AG09309 (cell line): ENCODE measurements around the gene GHSR.
A peak's percentile ranks its signal among the peaks of the same experiment; 100 is the strongest.

Experiments used
- DNase-seq: peaks from one replicate; pipeline ENCODE4 v3.0.0-alpha.2; 2010; ENCODE audit warnings: low read depth
- H3K4me3 ChIP-seq: 2 replicates; pipeline ENCODE4 v1.5.1; 2011; ENCODE audit warnings: mild to moderate bottlenecking, low read depth, low read length, moderate library complexity; ENCODE audit not compliant: control insufficient read depth
- CTCF ChIP-seq: IDR thresholded peaks from 2 replicates; pipeline ENCODE4 v1.5.1; 2011; ENCODE audit warnings: mild to moderate bottlenecking, low read depth, low read length, inconsistent platforms; ENCODE audit not compliant: insufficient read depth, control insufficient read depth; ENCODE audit errors: missing control alignments

Gene GHSR

GRCh38 chr3:172470588-172470987, 22.3 kb upstream of the GHSR start:
- H3K4me3 ChIP-seq, result no peak overlapping the region
- no peak for DNase-seq
- TF ChIP-seq CTCF, result no peak

DNA sequence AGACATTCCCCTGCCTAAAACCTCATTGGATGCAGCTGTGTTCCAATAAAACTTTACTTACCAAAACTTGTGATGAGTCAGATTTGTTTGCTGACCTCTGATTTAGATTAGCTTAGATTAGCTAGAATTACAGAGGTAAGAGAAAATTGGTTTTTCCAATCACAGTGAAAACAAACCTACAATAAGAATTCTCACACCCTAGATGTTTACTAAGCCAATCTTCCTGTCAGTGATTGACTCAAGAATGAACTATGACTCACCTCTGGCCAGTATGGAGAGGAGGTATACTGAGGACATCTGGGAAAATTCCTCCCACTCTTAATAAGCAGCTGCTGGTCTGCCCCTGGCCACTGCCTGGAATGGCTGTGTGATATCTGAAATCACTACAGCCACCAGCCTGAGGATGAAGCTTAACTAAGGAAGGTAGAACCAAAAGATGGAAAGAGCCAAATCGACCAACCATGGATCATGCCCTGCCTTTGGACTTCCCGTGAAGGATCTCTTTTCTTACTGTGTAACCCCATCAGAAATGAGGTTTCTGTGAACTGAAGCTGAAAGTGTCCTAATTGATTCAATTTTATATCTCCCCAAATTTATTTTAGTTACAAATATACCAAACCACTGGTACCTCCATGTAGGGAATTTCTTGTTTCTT, 19.0 kb upstream of the GHSR start:
- TF ChIP-seq CTCF, result no peak
- peak; percentile 5 for DNase-seq
- no peak overlapping the region for H3K4me3 ChIP-seq

GRCh38 chr3:172466553-172467130, 18.4 kb upstream of the GHSR start:
- TF ChIP-seq CTCF, result no peak
- no peak for DNase-seq
- H3K4me3 ChIP-seq, result no peak overlapping the region

DNA sequence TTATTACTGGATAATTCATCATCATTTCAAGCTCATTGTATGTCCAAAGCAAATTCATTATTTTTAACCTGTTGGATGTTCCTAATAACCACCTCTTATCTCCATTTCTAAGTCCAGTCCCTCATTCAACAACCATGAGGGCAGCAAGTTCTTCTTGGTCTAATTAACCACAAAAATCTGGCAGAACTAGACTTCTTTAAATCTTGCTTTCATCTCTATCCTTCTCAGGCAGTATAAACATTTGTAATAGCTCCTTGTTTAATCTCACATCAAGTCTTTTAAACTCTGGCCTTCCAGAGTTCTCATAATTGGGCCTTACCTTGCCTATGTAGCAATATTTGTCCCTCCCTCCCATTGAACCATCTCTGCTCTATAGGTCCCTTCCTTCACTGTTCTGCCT, 17.0 kb upstream of the GHSR start:
- no peak for TF ChIP-seq CTCF
- DNase-seq, result no peak

DNA sequence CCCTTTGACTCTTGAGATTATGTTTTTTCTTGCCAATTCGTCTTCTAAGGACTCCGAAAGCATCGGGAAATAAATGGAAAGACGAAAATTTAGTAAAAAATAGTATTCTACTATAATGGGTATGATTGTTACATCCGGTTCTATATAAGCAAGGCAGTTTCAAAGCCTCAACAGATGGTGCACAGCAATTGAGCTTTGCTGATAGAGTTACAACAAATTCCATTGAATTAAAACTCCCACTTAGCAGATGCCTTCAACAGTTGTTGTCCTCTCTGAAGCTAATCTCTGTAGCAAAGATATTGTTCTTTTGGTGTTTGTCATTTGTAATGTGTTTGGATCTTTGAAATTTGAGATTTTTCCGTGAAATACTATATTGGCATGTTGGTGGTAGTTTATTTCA, 16.1 kb upstream of the GHSR start:
- DNase-seq, result no peak
- no peak for TF ChIP-seq CTCF
- H3K4me3 ChIP-seq, result no peak overlapping the region

More for the DNA sequence above, 17.0 kb upstream of the GHSR start:
- H3K4me3 ChIP-seq, result no peak overlapping the region

GRCh38 chr3:172461530-172462138, 13.4 kb upstream of the GHSR start:
- DNase-seq, result no peak
- peak; percentile 85 for TF ChIP-seq CTCF
- no peak overlapping the region for H3K4me3 ChIP-seq
